ENCODE data around the gene MSANTD3. TPM values are rescaled to one million over a fixed set of nuclear protein-coding genes. Genes with fewer than 3 reads are reported as not detected.

MSANTD3 gene
- total and polyA plus RNA-seq, 4 donors = 4.3 to 7.4 (median 6.6) TPM

GRCh38 chr9:100455470-100455869 lies 28.5 kb downstream of the MSANTD3 start:
- Histone ChIP-seq H3K4me3 (ENCODE audit: low read depth in 1 of 3, low read length in 3 of 3) (no peak overlapping the region), H3K4me1 (ENCODE audit: control insufficient read depth in 4 of 4, insufficient read depth in 4 of 4, low read length in 3 of 4) (no peaks in the 10 kb centered on the region), H3K9me3 (ENCODE audit: control insufficient read depth in 4 of 4, low read length in 3 of 4) (no peaks in the 10 kb centered on the region), H3K27me3 (ENCODE audit: control insufficient read depth in 4 of 4, insufficient read depth in 4 of 4, low read length in 3 of 4) (no peaks in the 10 kb centered on the region), H3K27ac (ENCODE audit: low read depth in 1 of 2, low read length in 2 of 2) (no peak overlapping the region), H3K36me3 (ENCODE audit: control insufficient read depth in 4 of 4, insufficient read depth in 3 of 4, low read depth in 1 of 4, low read length in 3 of 4) (peaks cover 0 to 4% (median 0%) of the 10 kb centered on the region in 4 donors), H3K9ac (ENCODE audit: low read depth in 1 of 2, low read length in 2 of 2) (no peak overlapping the region)
- DNase-seq (ENCODE audit: low spot score) = no peak
- TF ChIP-seq, protein P1, sequence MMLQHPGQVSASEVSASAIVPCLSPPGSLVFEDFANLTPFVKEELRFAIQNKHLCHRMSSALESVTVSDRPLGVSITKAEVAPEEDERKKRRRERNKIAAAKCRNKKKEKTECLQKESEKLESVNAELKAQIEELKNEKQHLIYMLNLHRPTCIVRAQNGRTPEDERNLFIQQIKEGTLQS (IDR thresholded peaks at IDR 0.05) = no peak
- no peak for TF ChIP-seq HNF4G (IDR thresholded peaks at IDR 0.05)
- no peak for TF ChIP-seq MAX (IDR thresholded peaks at IDR 0.05)
- no peak for TF ChIP-seq YY1 (IDR thresholded peaks at IDR 0.05)
- no peak for TF ChIP-seq GABPA (IDR thresholded peaks at IDR 0.05 in 1 of 2, conservative IDR thresholded peaks at IDR 0.05 in 1 of 2)
- TF ChIP-seq REST (IDR thresholded peaks at IDR 0.05) = no peak
- TF ChIP-seq JUND (IDR thresholded peaks at IDR 0.05) = no peak
- TF ChIP-seq TAF1 (conservative IDR thresholded peaks at IDR 0.05) = no peak
- no peak for TF ChIP-seq SP1 (IDR thresholded peaks at IDR 0.05)
- TF ChIP-seq NR2F2 (IDR thresholded peaks at IDR 0.05) = no peak
- TF ChIP-seq EGR1 (IDR thresholded peaks at IDR 0.05; ENCODE audit: low read depth in 2 of 2) = no peak
- TF ChIP-seq, protein P2, sequence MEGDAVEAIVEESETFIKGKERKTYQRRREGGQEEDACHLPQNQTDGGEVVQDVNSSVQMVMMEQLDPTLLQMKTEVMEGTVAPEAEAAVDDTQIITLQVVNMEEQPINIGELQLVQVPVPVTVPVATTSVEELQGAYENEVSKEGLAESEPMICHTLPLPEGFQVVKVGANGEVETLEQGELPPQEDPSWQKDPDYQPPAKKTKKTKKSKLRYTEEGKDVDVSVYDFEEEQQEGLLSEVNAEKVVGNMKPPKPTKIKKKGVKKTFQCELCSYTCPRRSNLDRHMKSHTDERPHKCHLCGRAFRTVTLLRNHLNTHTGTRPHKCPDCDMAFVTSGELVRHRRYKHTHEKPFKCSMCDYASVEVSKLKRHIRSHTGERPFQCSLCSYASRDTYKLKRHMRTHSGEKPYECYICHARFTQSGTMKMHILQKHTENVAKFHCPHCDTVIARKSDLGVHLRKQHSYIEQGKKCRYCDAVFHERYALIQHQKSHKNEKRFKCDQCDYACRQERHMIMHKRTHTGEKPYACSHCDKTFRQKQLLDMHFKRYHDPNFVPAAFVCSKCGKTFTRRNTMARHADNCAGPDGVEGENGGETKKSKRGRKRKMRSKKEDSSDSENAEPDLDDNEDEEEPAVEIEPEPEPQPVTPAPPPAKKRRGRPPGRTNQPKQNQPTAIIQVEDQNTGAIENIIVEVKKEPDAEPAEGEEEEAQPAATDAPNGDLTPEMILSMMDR (IDR thresholded peaks at IDR 0.05; ENCODE audit: low read depth, low read length, missing input control) = no peak
- no peak for TF ChIP-seq FOXA1 (IDR thresholded peaks at IDR 0.05)
- no peak for TF ChIP-seq FOXA2 (IDR thresholded peaks at IDR 0.05)
- no peak for TF ChIP-seq HNF4A (conservative IDR thresholded peaks at IDR 0.05)
- no peak for TF ChIP-seq RXRA (IDR thresholded peaks at IDR 0.05)
- TF ChIP-seq RAD21 (IDR thresholded peaks at IDR 0.05) = no peak

DNA sequence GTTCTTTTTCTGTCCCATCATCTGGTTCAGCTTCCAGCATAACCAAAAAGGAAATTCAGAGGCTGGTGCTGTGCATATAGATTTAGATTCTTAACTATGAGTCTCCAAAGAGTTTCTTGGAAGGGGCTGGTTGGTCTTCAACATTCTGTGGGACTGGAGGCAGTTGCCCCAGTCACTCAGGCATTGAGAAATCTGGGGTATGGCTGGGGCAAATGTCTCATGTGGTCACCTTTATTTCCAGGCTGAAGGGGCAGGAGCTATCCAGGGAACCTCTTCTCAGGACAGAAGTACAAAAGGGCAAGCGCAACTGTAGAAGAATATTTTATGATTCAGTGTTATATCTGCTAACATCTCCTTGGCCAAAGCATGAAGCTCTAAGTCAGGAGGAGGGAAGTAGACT lies 30.6 kb downstream of the MSANTD3 start:
- no peaks in the 10 kb centered on the region for H3K27me3 ChIP-seq (ENCODE audit: control insufficient read depth in 4 of 4, insufficient read depth in 4 of 4, low read length in 3 of 4)
- no peak overlapping the region for H3K9ac ChIP-seq (ENCODE audit: low read depth in 1 of 2, low read length in 2 of 2)
- 97% methylated on average over 1 of the region's 1 CpG for WGBS

More for the DNA sequence above, 30.6 kb downstream of the MSANTD3 start:
- H3K4me3 ChIP-seq (ENCODE audit: low read depth in 1 of 3, low read length in 3 of 3) = no peak overlapping the region
- peaks cover 0 to 4% (median 0%) of the 10 kb centered on the region in 4 donors for H3K36me3 ChIP-seq (ENCODE audit: control insufficient read depth in 4 of 4, insufficient read depth in 3 of 4, low read depth in 1 of 4, low read length in 3 of 4)
- H3K9me3 ChIP-seq (ENCODE audit: control insufficient read depth in 4 of 4, low read length in 3 of 4) = no peaks in the 10 kb centered on the region
- no peak for DNase-seq (ENCODE audit: low spot score)
- TF ChIP-seq FOXA2 (IDR thresholded peaks at IDR 0.05) (no peak), NR2F2 (IDR thresholded peaks at IDR 0.05) (no peak), RAD21 (IDR thresholded peaks at IDR 0.05) (no peak), EGR1 (IDR thresholded peaks at IDR 0.05; ENCODE audit: low read depth in 2 of 2) (no peak), RXRA (IDR thresholded peaks at IDR 0.05) (no peak), FOXA1 (IDR thresholded peaks at IDR 0.05) (no peak), GABPA (IDR thresholded peaks at IDR 0.05 in 1 of 2, conservative IDR thresholded peaks at IDR 0.05 in 1 of 2) (no peak), MAX (IDR thresholded peaks at IDR 0.05) (no peak), HNF4G (IDR thresholded peaks at IDR 0.05) (no peak), SP1 (IDR thresholded peaks at IDR 0.05) (no peak), ZBTB33 (IDR thresholded peaks at IDR 0.05) (no peak), TAF1 (conservative IDR thresholded peaks at IDR 0.05) (no peak), YY1 (IDR thresholded peaks at IDR 0.05) (no peak), HNF4A (conservative IDR thresholded peaks at IDR 0.05) (no peak)
- TF ChIP-seq, protein P1 (IDR thresholded peaks at IDR 0.05) = no peak
- TF ChIP-seq, protein P2 (IDR thresholded peaks at IDR 0.05; ENCODE audit: low read depth, low read length, missing input control) = no peak
- H3K27ac ChIP-seq (ENCODE audit: low read depth in 1 of 2, low read length in 2 of 2) = no peak overlapping the region
- no peaks in the 10 kb centered on the region for H3K4me1 ChIP-seq (ENCODE audit: control insufficient read depth in 4 of 4, insufficient read depth in 4 of 4, low read length in 3 of 4)
